ENCODE results near the gene BCL2L11.

GRCh38 chr2:111111101-111111755 is 9.5 kb upstream of the BCL2L11 start:
- TF ChIP-seq POLR2A (IDR thresholded peaks at IDR 0.05) (no peak), CTCF (IDR thresholded peaks at IDR 0.05) (no peak)

Data from sigmoid colon (tissue), 3 donors.